KG1 (cell line): ENCODE measurements around the gene IGFBP4.

Experiments used
- DNase-seq: peaks from one replicate; lab custom pipeline; 2025; lab: John Stamatoyannopoulos, UW

IGFBP4 gene

DNA sequence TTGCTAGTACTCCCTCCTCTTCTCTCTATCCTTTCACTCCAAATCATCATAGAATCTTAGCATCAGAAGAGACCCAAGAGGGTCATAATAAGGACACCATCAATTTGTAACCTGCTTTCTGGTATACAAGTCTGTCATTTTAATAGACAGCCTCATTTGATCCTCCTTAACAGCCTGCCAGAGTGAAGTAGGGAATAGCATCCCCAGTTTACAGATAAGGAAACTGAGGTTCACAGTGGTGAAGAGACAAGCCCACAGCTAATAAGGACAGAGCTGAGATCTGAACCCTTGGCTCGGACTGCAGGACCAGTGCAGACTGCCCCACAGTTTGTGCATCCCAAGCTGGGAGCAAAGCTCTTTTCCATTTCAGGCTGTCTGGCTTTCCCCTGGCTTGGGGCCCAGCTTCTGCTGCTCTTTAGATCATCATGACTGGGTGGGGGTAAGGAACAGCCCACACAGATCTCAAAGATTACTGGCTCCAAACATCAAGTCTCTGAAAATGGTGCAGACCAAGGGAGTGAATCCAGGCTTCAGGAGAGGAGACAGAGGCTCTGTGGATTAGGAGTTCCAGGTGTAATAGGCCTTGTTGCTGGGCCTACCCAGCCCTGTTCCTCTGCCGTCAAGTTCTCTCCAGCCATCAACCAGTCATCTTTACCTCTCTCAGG is 10.3 kb upstream of the IGFBP4 start:
- DNase-seq: no peak

GRCh38 chr17:40433551-40434415 is 9.5 kb upstream of the IGFBP4 start:
- DNase-seq: no peak

GRCh38 chr17:40436636-40437035 is 6.6 kb upstream of the IGFBP4 start:
- no peak for DNase-seq

GRCh38 chr17:40437095-40437732 is 6.0 kb upstream of the IGFBP4 start:
- DNase-seq: no peak

DNA sequence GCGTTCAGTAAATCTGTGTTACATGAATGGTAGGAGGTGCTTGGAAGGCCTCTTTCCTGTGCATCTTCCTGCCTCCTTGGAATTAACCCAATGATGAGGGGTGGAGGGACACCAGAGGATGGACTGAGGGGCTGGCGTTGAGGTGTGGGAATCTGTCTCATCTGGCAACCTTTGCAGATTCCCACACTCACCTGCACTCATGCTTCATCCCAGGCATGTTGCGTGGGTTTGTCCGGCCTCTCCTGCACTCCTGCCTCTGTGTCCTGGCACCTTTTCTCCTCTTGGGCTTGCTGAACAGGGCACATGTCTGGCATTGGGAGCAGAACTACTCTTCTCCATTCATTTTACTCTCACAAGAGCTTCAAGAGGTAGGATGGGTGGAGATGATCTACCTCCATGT is 3.1 kb upstream of the IGFBP4 start:
- DNase-seq: no peak

DNA sequence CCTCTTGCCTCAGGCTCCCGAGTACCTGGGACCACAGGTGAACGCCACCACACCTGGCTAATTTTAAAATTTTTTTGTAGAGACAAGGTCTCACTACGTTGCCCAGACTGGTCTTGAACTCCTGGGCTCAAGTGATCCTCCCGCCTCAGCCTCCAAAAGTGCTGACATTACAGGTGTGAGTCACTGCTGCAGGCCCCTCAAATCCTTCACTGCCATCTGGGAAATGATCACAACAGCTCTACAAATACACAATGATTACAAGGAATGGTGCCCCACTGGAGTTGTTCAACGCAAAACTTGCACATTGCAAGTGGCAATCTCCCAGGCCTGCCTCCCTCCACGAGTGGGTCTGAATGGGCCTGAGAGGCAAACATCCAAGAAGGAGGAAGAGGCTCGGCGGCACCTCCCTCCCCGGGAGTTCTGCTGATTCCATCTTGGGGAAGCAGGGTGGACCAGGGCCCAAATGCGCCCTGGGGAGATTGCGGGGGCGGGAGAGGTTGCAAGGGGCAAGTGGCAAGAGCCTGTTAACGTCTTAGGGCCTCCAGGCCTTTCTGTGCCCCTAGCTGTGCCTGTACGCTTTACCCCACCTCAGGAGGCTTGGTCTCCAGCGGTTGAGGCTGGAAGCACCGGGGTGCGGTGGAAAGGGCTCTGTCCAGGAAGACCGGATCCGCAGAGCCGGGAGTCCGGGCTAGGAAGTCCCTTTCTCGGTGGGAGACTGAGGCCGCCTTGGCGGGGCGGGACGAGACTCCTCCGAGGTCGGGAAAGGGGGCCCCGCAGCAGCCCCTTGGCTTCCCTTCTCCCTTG is 656 bp upstream of the IGFBP4 start:
- no peak for DNase-seq

DNA sequence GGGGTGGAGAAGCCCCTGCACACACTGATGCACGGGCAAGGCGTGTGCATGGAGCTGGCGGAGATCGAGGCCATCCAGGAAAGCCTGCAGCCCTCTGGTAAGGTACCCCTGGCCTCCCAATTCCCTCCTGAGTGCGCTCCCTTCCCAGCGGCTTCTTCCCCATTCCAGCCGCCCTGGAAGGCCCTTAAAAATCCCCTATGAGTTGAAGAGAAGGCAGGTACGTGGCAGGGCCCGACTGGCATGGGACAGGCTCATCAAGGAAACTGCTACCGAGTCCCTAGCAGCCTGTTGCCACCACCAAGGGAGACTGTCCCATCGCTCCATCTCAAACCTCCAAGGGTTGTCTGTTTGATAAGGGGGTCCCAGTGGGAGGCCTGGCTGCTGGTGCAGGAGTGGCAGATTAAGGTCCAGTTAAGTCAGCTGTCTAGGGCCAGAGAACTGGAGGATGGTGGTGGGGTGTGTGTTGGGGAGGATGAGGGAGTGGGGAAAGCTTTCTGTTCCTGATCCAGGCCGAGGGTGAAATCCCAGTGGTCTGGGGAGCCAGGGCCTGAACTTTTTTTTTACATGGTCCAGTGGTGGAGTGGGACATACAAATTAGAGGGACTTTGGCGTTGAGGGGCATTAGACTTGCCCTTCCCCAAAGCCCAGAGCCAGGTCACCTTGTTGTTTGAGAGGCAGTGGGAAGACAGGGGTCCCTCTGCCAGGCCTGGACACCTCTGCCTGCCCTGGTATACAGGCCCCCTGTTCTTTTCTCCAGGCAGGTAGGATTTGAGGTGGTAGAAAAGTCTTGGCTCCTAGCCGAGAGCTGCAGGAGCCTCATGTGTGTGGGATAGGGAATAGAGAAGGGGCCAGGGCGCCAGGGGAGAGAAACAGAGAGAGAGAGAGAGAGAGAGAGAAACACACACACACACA is 994 bp downstream of the IGFBP4 start:
- no peak for DNase-seq

- no peak for DNase-seq
Observed at GRCh38 chr17:40445751-40446468, 2.7 kb downstream of the IGFBP4 start.

GRCh38 chr17:40447148-40447644 is 3.9 kb downstream of the IGFBP4 start:
- DNase-seq: no peak

DNA sequence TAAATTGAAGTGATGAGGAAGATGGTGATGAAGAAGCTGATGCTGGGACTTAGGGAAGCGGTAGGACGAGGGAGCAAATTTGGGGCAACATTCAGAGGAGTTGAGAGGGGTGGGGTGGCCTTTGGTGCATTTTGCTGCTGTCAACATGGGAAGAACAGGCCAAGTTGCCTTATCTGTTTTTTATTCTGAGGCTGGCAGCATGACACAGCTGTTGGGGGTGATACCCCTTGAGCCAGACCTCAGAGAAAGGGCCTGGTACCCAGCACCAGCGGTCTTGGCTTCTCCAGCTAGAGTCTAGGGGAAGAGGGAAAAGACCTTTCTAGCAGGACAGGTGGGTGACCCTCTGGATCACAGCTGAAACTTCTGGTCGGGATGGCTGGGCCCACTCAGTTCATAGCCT is 4.6 kb downstream of the IGFBP4 start:
- DNase-seq: no peak

GRCh38 chr17:40448213-40448638 is 5.0 kb downstream of the IGFBP4 start:
- DNase-seq: peak; percentile 48

DNA sequence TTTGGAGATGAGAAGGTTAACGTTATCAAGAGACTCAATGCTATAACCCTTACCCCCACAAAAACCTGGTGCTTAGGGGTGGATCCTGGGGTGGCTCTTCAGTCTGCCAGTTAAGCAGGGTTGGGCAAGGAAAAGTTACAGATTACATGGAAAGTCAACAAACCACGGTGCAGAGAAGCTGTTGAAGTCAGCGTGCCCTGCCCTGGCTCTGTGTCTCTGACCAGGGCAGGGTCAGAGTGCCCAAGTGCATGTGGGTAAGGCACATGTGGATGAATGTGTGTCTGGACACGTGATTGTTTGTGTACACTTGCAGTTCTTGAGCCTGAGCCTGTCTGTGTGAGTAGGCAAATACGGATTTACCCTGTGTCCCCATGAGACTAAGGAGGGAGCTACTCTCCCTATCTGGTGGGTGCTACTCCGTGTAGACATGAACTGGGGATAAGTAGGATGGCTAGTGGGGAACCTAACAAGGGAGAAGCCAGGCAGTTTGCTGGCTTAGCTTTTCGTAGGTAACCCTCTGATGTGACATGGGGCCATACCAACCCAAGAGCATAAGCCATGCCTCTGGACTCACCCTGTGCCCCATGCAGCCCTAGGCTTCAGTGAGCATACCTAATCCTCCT is 5.5 kb downstream of the IGFBP4 start:
- no peak for DNase-seq

- DNase-seq: no peak
Observed at GRCh38 chr17:40450175-40450574, 6.9 kb downstream of the IGFBP4 start.

DNA sequence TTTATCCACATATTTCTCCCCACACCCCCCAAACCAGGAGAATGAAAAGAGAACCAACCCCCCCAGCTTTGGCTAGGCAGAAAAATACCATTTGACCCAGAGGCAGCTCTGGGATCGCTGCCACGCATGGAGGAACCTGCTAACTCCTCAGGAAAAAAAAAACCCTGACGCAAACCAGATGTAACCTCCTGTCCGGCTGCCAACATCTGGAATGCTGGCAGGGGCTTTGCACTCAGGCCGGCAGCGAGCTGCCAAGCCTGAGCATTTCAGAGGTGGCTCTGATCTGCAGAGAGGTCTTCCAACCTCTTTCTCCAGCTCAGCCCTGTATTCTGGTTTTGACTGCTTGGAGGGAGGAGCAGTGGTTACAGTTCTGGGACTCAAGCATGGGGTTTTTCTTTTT is 8.2 kb downstream of the IGFBP4 start:
- no peak for DNase-seq

GRCh38 chr17:40452216-40452787 is 9.1 kb downstream of the IGFBP4 start:
- no peak for DNase-seq

GRCh38 chr17:40452921-40453378 is 9.7 kb downstream of the IGFBP4 start:
- no peak for DNase-seq

- no peak for DNase-seq
Observed at GRCh38 chr17:40453881-40454612, 10.8 kb downstream of the IGFBP4 start.

DNA sequence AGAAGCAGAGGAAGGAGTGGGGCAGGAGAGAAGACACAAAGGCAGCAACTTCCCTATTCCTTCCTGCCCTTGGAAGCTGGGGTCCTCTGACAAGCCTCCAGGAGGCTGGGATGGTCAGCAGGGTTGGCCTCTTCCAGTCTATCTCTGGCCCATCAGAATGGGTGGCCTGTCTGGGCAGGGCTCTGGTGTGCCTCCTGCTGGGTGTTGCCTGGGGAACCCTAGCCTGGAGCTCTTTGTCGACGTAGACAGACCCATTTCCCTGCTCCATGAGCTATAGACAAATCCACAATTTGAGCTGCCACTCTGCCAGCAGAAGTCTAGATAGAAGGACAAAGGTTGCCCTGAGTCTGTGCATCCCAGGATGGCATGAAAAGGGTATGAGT is 11.4 kb downstream of the IGFBP4 start:
- no peak for DNase-seq
